Kidney (tissue), 14 donors: ENCODE measurements around the gene ACY1. TPM values are rescaled to one million over a fixed set of nuclear protein-coding genes. Genes with fewer than 3 reads are reported as not detected.
A peak's percentile ranks its signal among the peaks of the same experiment; 100 is the strongest.

Source experiments
- DNase-seq, 5 donors: peaks; one replicate each; pipeline ENCODE4 v3.0.0-alpha.2; 2013 to 2020
- FAIRE-seq: peaks from 2 replicates; lab custom pipeline; 2012; peaks lifted over from hg19 to GRCh38; lab: Jason Lieb, UNC
- H3K27ac ChIP-seq, 2 donors: one replicate each; pipeline ENCODE4 v1.7.0; 2013; ENCODE audit warnings: low read depth in 2 of 2, low read length in 2 of 2, inconsistent platforms in 1 of 2
- H3K27me3 ChIP-seq: one replicate; pipeline ENCODE4 v1.7.1; 2013; ENCODE audit warnings: low read length, inconsistent platforms; ENCODE audit not compliant: control insufficient read depth, insufficient read depth
- H3K36me3 ChIP-seq, 3 donors: one replicate each; pipeline versions ENCODE4 v1.7.0 to v1.7.1; 2013; ENCODE audit warnings: low read length in 3 of 3, control low read depth in 1 of 3, inconsistent platforms in 1 of 3; ENCODE audit not compliant: insufficient read depth in 3 of 3, control insufficient read depth in 2 of 3
- H3K4me1 ChIP-seq, 3 donors: one replicate each; pipeline versions ENCODE4 v1.7.0 to v1.7.1; 2013; ENCODE audit warnings: low read length in 3 of 3, inconsistent platforms in 1 of 3, low read depth in 1 of 3; ENCODE audit not compliant: control insufficient read depth in 2 of 3, insufficient read depth in 2 of 3
- H3K4me3 ChIP-seq, 3 donors: one replicate each; pipeline versions ENCODE4 v1.7.0 to v1.8.1; 2013; ENCODE audit warnings: low read length in 3 of 3, control low read depth in 1 of 3, inconsistent platforms in 1 of 3
- H3K9ac ChIP-seq, 3 donors: one replicate each; pipeline versions ENCODE4 v1.7.0 to v1.7.1; 2013; ENCODE audit warnings: low read length in 3 of 3, control low read depth in 1 of 3, inconsistent platforms in 1 of 3
- H3K9me3 ChIP-seq, 3 donors: one replicate each; pipeline versions ENCODE4 v1.7.0 to v1.7.1; 2013; ENCODE audit warnings: low read length in 3 of 3, control low read depth in 1 of 3, inconsistent platforms in 1 of 3; ENCODE audit not compliant: control insufficient read depth in 2 of 3, insufficient read depth in 1 of 3
- CTCF ChIP-seq: IDR thresholded peaks from 3 replicates; pipeline ENCODE4 v1.5.1; 2012; ENCODE audit warnings: mild to moderate bottlenecking, moderate library complexity, borderline replicate concordance; ENCODE audit not compliant: insufficient read depth; ENCODE audit errors: extremely low read depth
- intact Hi-C: fragments of 100-400 bp; cut with DNase I; formaldehyde crosslinking; loops from one replicate; pipeline ENCODE4 v1.11.1; 2022
- polyA plus RNA-seq: library from polyadenylated mRNA; stranded (reverse); fragments of 350-450 nt; fragmentation: Illumina TruSeq; extraction: RNeasy Lipid Tissue Mini Kit (QIAGEN cat#74804); gene quantifications from one replicate; pipeline ENCODE4 v1.2.3, GENCODE V29; 2014; ENCODE audit warnings: low read depth, low replicate concordance; ENCODE audit not compliant: insufficient read depth
- total RNA-seq: library from RNA; stranded (reverse); fragmentation: NEBNext Ultra II Directional; extraction: Animal tissue kit (Norgen Biotek cat#: 25700); gene quantifications from one replicate; pipeline ENCODE4 v1.2.1, GENCODE V29; 2021
- donor health status: control.
- donor health status: control.
- donor health status: control.
- donor health status: control.
- donor health status: control.
- donor health status: DM: yes; HTN: yes; CAD: no.
- donor health status: Normal renal cell carcinoma (clear cell type).

ACY1 gene
- total and polyA plus RNA-seq, 2 donors from 2014 or later, result 68.1 to 856 TPM

- no peak overlapping the region for H3K9ac ChIP-seq
- no peak for FAIRE-seq
- no peak for TF ChIP-seq CTCF
Measured at GRCh38 chr3:51953445-51953844, 29.9 kb upstream of the ACY1 start.

GRCh38 chr3:51954105-51954504, 29.2 kb upstream of the ACY1 start:
- no peaks in the 10 kb centered on the region for H3K27me3 ChIP-seq
- H3K9me3 ChIP-seq, result no peaks in the 10 kb centered on the region
- H3K36me3 ChIP-seq, result peaks cover 0 to 2% (median 0%) of the 10 kb centered on the region in 3 donors
- intact Hi-C loops, result no loop called here
- H3K9ac ChIP-seq, result no peak overlapping the region
- no peak overlapping the region for H3K27ac ChIP-seq
- H3K4me1 ChIP-seq, result peaks cover 0 to 12% (median 0%) of the 10 kb centered on the region in 3 donors
- no peak overlapping the region for H3K4me3 ChIP-seq
- no peak for FAIRE-seq
- TF ChIP-seq CTCF, result no peak
- DNase-seq, result no peak

More at GRCh38 chr3:51953445-51953844, 29.9 kb upstream of the ACY1 start:
- Histone ChIP-seq H3K27me3 (no peaks in the 10 kb centered on the region), H3K4me1 (peaks cover 0 to 12% (median 0%) of the 10 kb centered on the region in 3 donors), H3K9me3 (no peaks in the 10 kb centered on the region), H3K36me3 (peaks cover 0 to 4% (median 0%) of the 10 kb centered on the region in 3 donors), H3K4me3 (no peak overlapping the region), H3K27ac (no peak overlapping the region)
- peak in 1 of 5 donors; percentile 31 for DNase-seq
- intact Hi-C loops, result no loop called here

- peak in 1 of 5 donors; percentile 36 for DNase-seq
- H3K9ac ChIP-seq, result no peak overlapping the region
- TF ChIP-seq CTCF, result no peak
- intact Hi-C loops, result no loop called here
- H3K36me3 ChIP-seq, result no peaks in the 10 kb centered on the region
- H3K4me3 ChIP-seq, result no peak overlapping the region
- no peaks in the 10 kb centered on the region for H3K27me3 ChIP-seq
- H3K9me3 ChIP-seq, result no peaks in the 10 kb centered on the region
- no peak for FAIRE-seq
- H3K4me1 ChIP-seq, result peaks cover 0 to 12% (median 0%) of the 10 kb centered on the region in 3 donors
- H3K27ac ChIP-seq, result no peak overlapping the region
Measured at GRCh38 chr3:51954713-51955112, 28.6 kb upstream of the ACY1 start.
